Measurements from ENCODE around the gene RNU6-9.
"Not testable (repeated sequence)": the region's sequence is repeated elsewhere in the genome, so short reads cannot be mapped to it uniquely, and the experiment has no call there.

RNU6-9 gene

GRCh38 chr19:873084-873483 is 20.2 kb upstream of the RNU6-9 start:
- intact Hi-C loops (cut with DNase I), result no loop called here
- DNase-seq, result no peak

GRCh38 chr19:873561-874041 is 19.7 kb upstream of the RNU6-9 start:
- intact Hi-C loops (cut with DNase I), result no loop called here
- no peak for DNase-seq

DNA sequence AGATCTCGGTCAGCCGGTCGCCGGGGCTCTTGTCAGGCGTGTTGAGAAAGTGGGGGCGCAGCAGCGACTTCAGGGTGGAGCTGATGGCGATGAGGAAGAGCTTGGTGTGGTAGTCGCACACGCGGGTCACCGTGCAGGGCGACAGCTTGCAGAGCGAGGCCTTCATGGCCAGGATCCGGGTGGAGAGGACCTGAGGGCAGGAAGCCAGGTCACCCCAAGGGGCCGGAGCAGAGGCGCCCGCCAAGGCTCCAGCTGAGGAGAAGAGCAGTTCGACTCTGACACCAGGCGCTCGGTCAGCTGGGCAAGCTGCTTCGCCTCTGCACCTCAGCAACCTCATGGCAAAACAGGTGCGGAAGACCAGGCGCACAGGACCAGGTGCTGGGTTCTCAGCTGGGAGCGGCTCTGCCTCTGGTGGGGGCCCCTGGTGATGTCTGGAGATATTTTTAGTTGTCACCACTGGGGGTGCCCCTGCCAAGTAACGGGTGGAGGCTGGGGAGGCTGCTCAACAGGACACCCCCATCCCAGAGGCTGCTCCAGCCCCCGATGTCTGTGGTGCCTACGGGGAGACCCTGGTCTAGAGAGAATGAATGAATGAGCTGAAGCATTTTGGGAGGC is 17.9 kb upstream of the RNU6-9 start:
- no peak for DNase-seq
- intact Hi-C loops (cut with DNase I), result no loop called here

DNA sequence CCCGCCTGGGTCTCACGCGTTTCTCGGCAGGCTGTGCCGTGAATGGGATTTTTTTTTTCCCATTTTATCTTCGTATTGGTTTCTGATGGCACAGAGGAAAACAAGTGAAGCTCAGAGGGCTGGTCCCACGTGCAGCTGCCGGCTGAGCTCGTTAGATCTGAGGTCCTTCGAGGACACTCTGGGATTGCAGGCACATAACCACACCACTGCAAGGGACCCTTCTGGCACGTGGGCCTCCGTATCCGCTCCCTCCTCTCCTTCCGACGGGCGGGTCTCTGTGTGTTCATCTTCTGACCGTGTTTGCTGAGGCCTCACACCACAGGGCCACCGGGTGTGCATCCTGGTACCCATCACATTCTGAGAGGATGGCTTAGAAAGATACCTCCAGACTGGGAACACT is 17.2 kb upstream of the RNU6-9 start:
- DNase-seq, result no peak
- intact Hi-C loops (cut with DNase I), result no loop called here

GRCh38 chr19:876780-877314 is 16.4 kb upstream of the RNU6-9 start:
- intact Hi-C loops (cut with DNase I), result no loop called here
- DNase-seq, result no peak

DNA sequence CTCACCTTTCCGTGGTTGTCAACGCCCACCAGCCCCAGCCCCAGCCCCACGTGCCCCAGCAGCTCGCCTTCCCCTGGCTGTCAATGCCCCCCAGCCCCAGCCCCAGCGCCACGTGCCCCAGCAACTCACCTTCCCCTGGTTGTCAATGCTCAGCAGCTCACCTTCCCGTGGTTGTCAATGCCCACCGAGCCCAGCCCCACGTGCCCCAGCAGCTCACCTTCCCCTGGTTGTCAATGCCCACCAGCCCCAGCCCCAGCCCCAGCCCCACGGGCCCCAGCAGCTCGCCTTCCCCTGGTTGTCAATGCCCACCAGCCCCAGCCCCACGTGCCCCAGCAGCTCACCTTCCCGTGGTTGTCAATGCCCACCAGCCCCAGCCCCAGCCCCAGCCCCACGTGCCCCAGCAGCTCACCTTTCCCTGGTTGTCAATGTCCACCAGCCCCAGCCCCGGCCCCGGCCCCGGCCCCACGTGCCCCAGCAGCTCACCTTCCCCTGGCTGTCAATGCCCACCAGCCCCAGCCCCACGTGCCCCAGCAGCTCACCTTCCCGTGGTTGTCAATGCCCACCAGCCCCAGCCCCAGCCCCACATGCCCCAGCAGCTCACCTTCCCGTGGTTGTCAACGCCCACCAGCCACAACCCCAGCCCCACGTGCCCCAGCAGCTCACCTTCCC is 15.2 kb upstream of the RNU6-9 start:
- intact Hi-C loops (cut with DNase I); DNase-seq: not testable (repeated sequence)

DNA sequence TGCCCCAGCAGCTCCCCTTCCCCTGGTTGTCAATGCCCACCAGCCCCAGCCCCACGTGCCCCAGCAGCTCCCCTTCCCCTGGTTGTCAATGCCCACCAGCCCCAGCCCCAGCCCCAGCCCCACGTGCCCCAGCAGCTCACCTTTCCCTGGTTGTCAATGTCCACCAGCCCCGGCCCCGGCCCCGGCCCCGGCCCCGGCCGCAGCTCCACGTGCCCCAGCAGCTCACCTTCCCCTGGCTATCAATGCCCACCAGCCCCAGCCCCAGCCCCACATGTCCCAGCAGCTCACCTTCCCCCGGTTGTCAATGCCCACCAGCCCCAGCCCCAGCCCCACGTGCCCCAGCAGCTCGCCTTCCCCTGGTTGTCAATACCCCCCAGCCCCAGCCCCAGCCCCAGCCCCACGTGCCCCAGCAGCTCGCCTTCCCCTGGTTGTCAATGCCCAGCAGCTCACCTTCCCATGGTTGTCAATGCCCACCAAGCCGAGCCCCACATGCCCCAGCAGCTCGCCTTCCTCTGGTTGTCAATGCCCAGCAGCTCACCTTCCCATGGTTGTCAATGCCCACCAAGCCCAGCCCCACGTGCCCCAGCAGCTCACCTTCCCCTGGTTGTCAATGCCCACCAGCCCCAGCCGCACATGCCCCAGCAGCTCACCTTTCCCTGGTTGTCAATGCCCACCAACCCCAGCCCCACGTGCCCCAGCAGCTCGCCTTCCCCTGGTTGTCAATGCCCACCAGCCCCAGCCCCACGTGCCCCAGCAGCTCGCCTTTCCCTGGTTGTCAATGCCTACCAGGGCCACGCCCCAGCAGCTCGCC is 14.3 kb upstream of the RNU6-9 start:
- DNase-seq; intact Hi-C loops (cut with DNase I): not testable (repeated sequence)

DNA sequence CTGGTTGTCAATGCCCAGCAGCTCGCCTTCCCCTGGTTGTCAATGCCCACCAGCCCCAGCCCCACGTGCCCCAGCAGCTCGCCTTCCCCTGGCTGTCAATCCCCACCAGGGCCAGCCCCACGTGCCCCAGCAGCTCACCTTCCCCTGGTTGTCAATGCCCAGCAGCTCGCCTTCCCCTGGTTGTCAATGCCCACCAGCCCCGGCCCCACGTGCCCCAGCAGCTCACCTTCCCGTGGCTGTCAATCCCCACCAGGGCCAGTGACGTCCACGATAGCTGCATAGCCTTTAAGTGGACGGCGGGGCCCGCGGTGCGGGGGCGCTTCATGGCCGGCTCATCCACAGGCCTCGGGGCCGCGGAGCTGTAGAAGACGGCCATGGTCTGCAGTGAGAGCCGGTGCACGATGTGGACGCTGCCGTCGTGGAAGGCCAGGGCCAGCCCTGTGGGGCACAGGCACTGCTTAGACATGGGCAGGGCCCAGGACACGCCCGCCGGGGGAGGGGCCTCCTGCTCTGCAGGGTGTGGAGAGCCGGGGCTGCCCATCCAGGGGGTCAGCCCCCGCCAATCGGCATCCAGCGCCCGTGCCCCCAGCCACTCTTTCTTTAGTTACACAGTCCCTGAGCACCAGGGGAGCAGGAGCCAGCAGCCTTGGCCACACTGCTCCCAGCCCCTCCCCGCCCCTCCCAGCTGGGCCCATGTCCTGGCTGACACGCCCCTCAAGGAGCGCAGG is 13.4 kb upstream of the RNU6-9 start:
- intact Hi-C loops (cut with DNase I), result no loop called here
- no peak for DNase-seq

GRCh38 chr19:881385-882071 is 11.8 kb upstream of the RNU6-9 start:
- intact Hi-C loops (cut with DNase I), result no loop called here
- no peak for DNase-seq

- DNase-seq, result no peak
- intact Hi-C loops (cut with DNase I), result no loop called here
Measured at GRCh38 chr19:882871-883497, 10.3 kb upstream of the RNU6-9 start.

- no peak for DNase-seq
- intact Hi-C loops (cut with DNase I), result no loop called here
Measured at GRCh38 chr19:883661-884211, 9.5 kb upstream of the RNU6-9 start.

DNA sequence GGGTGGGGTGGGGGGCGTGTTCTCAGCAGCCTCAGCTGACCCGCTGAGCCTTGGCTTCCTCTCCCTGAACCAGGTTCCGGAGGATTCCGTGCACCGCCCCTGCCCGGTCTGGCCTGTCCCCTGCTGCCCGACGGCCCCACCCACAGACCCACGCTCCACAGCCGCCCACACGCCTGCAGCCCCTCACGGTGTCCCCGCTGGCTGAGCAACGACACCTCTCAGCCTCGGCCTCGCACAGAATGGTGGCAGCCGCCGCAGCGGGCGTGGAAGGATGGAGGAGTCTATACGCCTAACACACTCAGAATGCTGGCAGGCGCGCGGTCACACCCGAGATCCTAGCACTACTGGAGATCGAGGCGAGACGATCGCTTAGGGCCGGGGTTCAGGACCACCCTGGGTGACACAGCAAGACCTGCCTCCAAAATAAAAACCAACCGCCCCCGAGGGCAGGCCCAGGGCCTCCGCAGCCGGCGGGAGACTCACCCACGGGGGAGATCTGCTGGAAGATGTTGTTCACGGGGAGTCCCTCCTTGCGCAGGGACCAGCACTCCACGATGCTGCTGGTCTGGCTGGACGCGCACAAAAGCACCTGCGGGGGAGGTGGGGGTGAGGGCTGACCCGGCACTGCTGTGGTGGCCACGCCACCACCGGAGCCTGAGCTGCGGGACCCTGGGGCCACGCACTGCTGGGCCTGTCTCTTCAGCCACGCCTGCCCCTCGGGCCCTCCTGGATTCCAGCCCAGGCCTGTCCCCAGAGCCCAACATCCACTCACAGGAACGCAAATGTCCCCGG is 8.7 kb upstream of the RNU6-9 start:
- intact Hi-C loops (cut with DNase I), result no loop called here
- no peak for DNase-seq

DNA sequence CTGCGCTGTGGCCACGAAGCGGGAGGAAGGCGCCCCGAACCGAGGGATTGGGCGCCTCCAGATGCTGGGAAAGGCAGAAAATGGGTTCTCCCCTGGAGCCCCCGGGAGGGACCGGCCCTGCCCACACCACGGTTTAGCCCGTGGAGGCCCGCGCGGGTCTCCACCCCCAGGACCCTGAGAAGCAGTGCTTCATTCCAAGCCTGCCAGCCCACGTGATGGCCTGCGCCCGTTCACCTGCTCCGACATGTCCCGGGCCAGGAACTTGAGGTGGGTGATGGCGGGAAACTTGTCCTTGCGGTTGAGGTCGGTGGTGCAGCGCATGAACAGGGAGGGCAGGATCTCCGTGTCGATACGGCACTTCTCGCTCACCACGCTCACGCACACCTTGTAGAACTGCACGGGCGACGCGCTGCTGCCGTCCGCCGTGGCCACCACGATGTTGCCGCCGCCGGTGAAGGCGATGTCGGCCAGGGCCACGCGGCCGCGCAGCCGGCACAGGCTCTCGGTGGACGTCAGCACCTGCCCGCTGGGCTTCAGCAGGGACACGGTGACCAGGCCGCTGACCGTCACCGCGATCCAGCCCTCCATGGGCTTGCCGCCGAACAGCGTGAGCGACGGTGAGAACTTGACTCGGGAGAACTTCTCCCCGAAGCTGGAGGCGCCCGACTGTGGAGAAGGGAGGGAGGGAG is 7.6 kb upstream of the RNU6-9 start:
- no peak for DNase-seq
- intact Hi-C loops (cut with DNase I), result no loop called here

DNA sequence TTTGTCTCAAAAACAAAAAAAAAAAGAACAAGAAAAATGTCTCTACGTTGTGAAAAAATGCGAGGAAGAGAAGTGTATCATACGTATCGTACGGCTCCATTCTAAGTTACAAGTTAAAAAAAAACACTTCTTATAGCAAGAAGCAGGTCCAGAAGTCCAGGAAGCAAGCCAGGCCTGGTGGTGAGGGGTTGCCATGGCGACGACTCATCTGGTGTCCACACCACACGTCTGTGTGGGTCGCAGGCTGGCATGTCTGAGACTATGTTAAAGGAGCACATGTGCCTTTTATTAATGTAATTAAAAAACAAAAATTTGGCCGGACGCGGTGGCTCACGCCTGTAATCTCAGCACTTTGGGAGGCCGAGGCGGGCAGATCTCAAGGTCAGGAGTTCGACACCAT is 6.2 kb upstream of the RNU6-9 start:
- intact Hi-C loops (cut with DNase I), result no loop called here
- DNase-seq, result no peak

DNA sequence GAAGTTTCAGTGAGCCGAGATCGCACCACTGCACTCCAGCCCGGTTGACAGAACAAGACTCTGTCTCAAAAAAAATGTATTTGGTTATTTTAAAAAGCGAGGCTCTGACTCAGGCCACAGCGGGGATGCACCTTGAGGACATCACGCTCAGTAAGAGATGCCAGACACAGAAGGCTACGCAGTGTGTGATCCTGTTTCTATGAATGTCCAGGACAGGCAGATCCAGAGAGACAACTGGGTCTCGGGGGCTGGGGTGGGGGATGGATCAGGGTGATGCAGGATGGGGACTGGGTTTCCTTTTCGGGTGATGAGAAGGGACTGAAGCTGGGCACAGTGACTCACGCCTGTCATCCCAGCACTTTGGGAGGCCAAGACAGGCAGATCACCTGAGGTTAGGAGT is 5.7 kb upstream of the RNU6-9 start:
- intact Hi-C loops (cut with DNase I), result no loop called here
- no peak for DNase-seq

- no peak for DNase-seq
- intact Hi-C loops (cut with DNase I), result no loop called here
Measured at GRCh38 chr19:888581-889385, 4.5 kb upstream of the RNU6-9 start.

All from head of caudate nucleus (tissue), 42 donors.